WERI-Rb-1 (cell line): ENCODE data around the gene CASZ1.

ENCODE experiments used
- DNase-seq: peaks from one replicate; pipeline ENCODE4 v3.0.0-alpha.2; 2020
- H3K27ac ChIP-seq: fragments of 250-450 bp; sonication (Bioruptor Pico); 2 replicates; pipeline ENCODE4 v1.5.1; 2020; ENCODE audit warnings: mild to moderate bottlenecking, moderate library complexity
- H3K27me3 ChIP-seq: fragments of 250-450 bp; sonication (Bioruptor Pico); 2 replicates; pipeline ENCODE4 v1.5.1; 2021; ENCODE audit warnings: mild to moderate bottlenecking, low read depth, moderate library complexity; ENCODE audit not compliant: insufficient read depth, severe bottlenecking
- H3K36me3 ChIP-seq: fragments of 250-450 bp; sonication (Bioruptor Pico); 2 replicates; pipeline ENCODE4 v1.5.1; 2020; ENCODE audit warnings: mild to moderate bottlenecking, moderate library complexity
- H3K4me3 ChIP-seq: 2 replicates; pipeline ENCODE4 v1.5.1; 2011; ENCODE audit warnings: low read depth, mild to moderate bottlenecking, control low read depth, low read length
- H3K9me3 ChIP-seq: fragments of 250-450 bp; sonication (Bioruptor Pico); 2 replicates; pipeline ENCODE4 v1.5.1; 2021; ENCODE audit warnings: mild to moderate bottlenecking, moderate library complexity; ENCODE audit not compliant: severe bottlenecking
- TF ChIP-seq, protein P1 (sequence below): IDR thresholded peaks from 2 replicates; pipeline ENCODE4 v1.5.1; 2011; ENCODE audit warnings: low read depth, mild to moderate bottlenecking, control low read depth, inconsistent platforms, low read length

Gene CASZ1

GRCh38 chr1:10634075-10634427, 162.4 kb downstream of the CASZ1 start:
- H3K36me3 ChIP-seq: peaks cover 10% of the 10 kb centered on the region
- DNase-seq: no peak
- H3K9me3 ChIP-seq: no peaks in the 10 kb centered on the region
- no peak overlapping the region for H3K27ac ChIP-seq
- no peak overlapping the region for H3K4me3 ChIP-seq
- no peaks in the 10 kb centered on the region for H3K27me3 ChIP-seq
- TF ChIP-seq, protein P1, sequence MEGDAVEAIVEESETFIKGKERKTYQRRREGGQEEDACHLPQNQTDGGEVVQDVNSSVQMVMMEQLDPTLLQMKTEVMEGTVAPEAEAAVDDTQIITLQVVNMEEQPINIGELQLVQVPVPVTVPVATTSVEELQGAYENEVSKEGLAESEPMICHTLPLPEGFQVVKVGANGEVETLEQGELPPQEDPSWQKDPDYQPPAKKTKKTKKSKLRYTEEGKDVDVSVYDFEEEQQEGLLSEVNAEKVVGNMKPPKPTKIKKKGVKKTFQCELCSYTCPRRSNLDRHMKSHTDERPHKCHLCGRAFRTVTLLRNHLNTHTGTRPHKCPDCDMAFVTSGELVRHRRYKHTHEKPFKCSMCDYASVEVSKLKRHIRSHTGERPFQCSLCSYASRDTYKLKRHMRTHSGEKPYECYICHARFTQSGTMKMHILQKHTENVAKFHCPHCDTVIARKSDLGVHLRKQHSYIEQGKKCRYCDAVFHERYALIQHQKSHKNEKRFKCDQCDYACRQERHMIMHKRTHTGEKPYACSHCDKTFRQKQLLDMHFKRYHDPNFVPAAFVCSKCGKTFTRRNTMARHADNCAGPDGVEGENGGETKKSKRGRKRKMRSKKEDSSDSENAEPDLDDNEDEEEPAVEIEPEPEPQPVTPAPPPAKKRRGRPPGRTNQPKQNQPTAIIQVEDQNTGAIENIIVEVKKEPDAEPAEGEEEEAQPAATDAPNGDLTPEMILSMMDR: no peak

- no peak for DNase-seq
- TF ChIP-seq, protein P1: no peak
- Histone ChIP-seq H3K27ac (no peak overlapping the region), H3K27me3 (no peaks in the 10 kb centered on the region), H3K36me3 (peaks cover 8% of the 10 kb centered on the region), H3K4me3 (no peak overlapping the region), H3K9me3 (no peaks in the 10 kb centered on the region)
These were observed 163.0 kb downstream of the CASZ1 start for GRCh38 chr1:10633416-10633815.

DNA sequence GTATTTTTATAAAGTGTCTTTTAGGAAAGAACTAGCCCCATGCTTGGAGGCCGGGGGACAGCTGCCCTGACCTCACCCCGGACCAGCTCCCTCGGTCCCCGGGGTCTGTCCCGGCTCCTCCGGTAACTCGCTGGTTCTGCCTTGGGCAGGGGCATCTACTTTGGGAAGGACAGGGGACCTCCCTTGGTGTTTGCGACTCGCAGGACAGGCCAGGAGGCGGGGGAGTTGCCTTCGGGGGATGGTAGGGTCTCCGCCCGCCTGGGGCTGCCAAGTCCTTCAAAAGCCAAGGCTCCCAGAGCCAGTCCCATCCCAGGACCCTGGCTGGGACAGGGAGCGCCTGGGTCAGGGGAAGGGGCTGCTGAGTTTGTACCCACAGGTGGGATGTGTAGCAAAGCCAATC, 163.8 kb downstream of the CASZ1 start:
- Histone ChIP-seq H3K27me3 (no peaks in the 10 kb centered on the region), H3K36me3 (peaks cover 3% of the 10 kb centered on the region), H3K4me3 (no peak overlapping the region), H3K27ac (no peak overlapping the region), H3K9me3 (no peaks in the 10 kb centered on the region)
- TF ChIP-seq, protein P1: no peak
- no peak for DNase-seq

DNA sequence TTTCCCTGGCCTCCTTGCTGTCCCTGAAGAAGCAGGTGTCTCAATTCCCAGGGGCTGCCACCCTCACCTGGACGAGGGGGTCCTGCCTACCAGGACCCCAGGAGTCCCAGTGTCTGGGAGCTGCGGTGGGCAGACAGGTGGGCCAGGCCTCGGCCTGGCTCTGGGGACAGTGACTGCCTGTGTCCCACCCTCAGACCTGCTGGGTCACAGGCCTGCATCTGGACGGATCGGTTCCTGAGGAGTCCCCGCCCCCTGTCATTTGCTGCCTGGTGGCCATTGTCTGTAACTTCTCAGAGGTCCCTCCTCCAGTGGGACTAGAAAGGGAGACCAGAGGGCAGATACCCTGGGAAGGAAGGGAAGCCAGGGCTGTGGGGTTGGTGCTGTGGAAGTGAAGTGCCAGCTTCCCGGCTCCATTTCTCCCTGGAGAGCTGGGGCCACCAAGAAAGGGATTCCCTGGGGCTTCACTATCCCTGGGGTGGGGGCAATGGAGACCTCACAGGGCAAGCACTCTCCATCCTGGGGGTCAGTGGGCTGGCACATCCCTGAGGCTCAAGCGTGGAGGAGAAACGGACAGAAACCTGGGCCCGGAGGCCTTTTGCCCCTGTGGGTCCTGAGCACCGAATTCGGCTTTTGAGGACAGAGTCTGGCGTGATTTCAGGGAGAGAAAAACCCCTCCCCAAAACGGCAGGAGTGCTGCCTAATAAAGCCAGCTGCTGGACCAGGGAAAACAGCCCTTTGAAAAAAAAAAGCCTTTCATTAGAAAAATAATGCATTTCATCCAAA, 164.4 kb downstream of the CASZ1 start:
- no peaks in the 10 kb centered on the region for H3K9me3 ChIP-seq
- H3K36me3 ChIP-seq: peaks cover 3% of the 10 kb centered on the region
- no peak for DNase-seq
- H3K4me3 ChIP-seq: no peak overlapping the region
- TF ChIP-seq, protein P1: no peak
- H3K27ac ChIP-seq: no peak overlapping the region
- no peaks in the 10 kb centered on the region for H3K27me3 ChIP-seq

GRCh38 chr1:10631121-10631810, 165.2 kb downstream of the CASZ1 start:
- Histone ChIP-seq H3K4me3 (no peak overlapping the region), H3K9me3 (no peaks in the 10 kb centered on the region), H3K36me3 (peaks cover 3% of the 10 kb centered on the region; the same call in 1 of the 2 replicates), H3K27ac (peak overlapping the region; percentile 36; the same call in 1 of the 2 replicates), H3K27me3 (no peaks in the 10 kb centered on the region)
- TF ChIP-seq, protein P1: no peak
- no peak for DNase-seq
